K562 (cell line): ENCODE results near the gene CELA3A. TPM values are rescaled to one million over a fixed set of nuclear protein-coding genes. Genes with fewer than 3 reads are reported as not detected.
A peak's percentile ranks its signal among the peaks of the same experiment; 100 is the strongest.

Source experiments
- CEBPZ ChIP-seq: fragments of 150-350 bp; IDR thresholded peaks from 2 replicates; pipeline ENCODE4 v1.6.1; 2014; ENCODE audit warnings: low read depth, mild to moderate bottlenecking, low read length, borderline replicate concordance
- EWSR1 ChIP-seq: fragments of 450-650 bp; IDR thresholded peaks from 2 replicates; pipeline ENCODE4 v1.6.1; 2018; ENCODE audit warnings: borderline replicate concordance, mild to moderate bottlenecking, low read depth, moderate library complexity; ENCODE audit not compliant: partially characterized antibody
- GMEB1 ChIP-seq: fragments of 250-450 bp; sonication (Bioruptor Pico); IDR thresholded peaks from 2 replicates; pipeline ENCODE4 v1.4.0; 2020; ENCODE audit warnings: mild to moderate bottlenecking
- POU5F1 ChIP-seq: fragments of 150-350 bp; IDR thresholded peaks from 2 replicates; pipeline ENCODE4 v1.6.1; 2014; ENCODE audit warnings: borderline replicate concordance, low read length, low read depth, mild to moderate bottlenecking; ENCODE audit not compliant: partially characterized antibody
- PRMT5 ChIP-seq: sonication (generic); formaldehyde crosslinking; IDR thresholded peaks from 2 replicates; pipeline ENCODE4 v1.5.0; 2020; ENCODE audit warnings: missing genetic modification reagents
- TAF15 ChIP-seq: fragments of 200-400 bp; formaldehyde crosslinking; IDR thresholded peaks from 2 replicates; pipeline ENCODE4 v1.6.1; 2017; ENCODE audit warnings: mild to moderate bottlenecking, low read depth, low read length, moderate library complexity
- TRIM25 ChIP-seq: fragments of 450-650 bp; IDR thresholded peaks from 2 replicates; pipeline ENCODE4 v1.7.0; 2016; ENCODE audit warnings: borderline replicate concordance
- ZNF23 ChIP-seq: fragments of 250-450 bp; sonication (Bioruptor Pico); IDR thresholded peaks from 2 replicates; pipeline ENCODE4 v1.4.0; 2020; ENCODE audit warnings: mild to moderate bottlenecking
- ZNF408 ChIP-seq: fragments of 250-450 bp; sonication (Bioruptor Pico); IDR thresholded peaks from 2 replicates; pipeline ENCODE4 v1.4.0; 2020; ENCODE audit warnings: low read depth, mild to moderate bottlenecking, moderate library complexity
- ZNF699 ChIP-seq: fragments of 250-450 bp; sonication (Bioruptor Pico); IDR thresholded peaks from 2 replicates; pipeline ENCODE4 v1.8.0; 2021; ENCODE audit warnings: mild to moderate bottlenecking, moderate library complexity; ENCODE audit not compliant: insufficient replicate concordance
- polyA plus RNA-seq, 8 experiments: library from polyadenylated mRNA; depleted of rRNA in 4 of 8; stranded (reverse) in 5 of 8; unstranded in 3 of 8; fragments of >200 nt; fragmentation: Nextera tagmentation in 2 of 8; fragmentation: Illumina TruSeq in 1 of 8; extraction: Ambion mirVana in 2 of 8; extraction: Trizol in 1 of 8; gene quantifications; 2 replicates each; pipeline versions ENCODE4 v1.2.1 to v1.2.3, GENCODE V29; 2011 to 2014; ENCODE audit warnings: inconsistent platforms in 1 of 8, missing spikeins in 1 of 8
- total RNA-seq, 7 experiments: library from RNA; depleted of rRNA in 6 of 7; stranded (reverse); fragments of >200 nt in 6 of 7; fragmentation: Illumina TruSeq in 2 of 7; extraction: Trizol in 2 of 7; gene quantifications; 2 replicates each; pipeline versions ENCODE4 v1.2.1 to v1.2.3, GENCODE V29; 2011 to 2021; ENCODE audit warnings: low replicate concordance in 1 of 7
- TF ChIP-seq, protein P1 (sequence below): fragments of 250-450 bp; sonication (Bioruptor Pico); IDR thresholded peaks from 2 replicates; pipeline ENCODE4 v1.5.0; 2021; ENCODE audit warnings: mild to moderate bottlenecking, moderate library complexity

Gene CELA3A
- total and polyA plus RNA-seq, 9 of the 15 experiments (the other 6 are each of a cell fraction or from before 2014, with no cell fraction given) = 5.4 TPM; not detected in 8

DNA sequence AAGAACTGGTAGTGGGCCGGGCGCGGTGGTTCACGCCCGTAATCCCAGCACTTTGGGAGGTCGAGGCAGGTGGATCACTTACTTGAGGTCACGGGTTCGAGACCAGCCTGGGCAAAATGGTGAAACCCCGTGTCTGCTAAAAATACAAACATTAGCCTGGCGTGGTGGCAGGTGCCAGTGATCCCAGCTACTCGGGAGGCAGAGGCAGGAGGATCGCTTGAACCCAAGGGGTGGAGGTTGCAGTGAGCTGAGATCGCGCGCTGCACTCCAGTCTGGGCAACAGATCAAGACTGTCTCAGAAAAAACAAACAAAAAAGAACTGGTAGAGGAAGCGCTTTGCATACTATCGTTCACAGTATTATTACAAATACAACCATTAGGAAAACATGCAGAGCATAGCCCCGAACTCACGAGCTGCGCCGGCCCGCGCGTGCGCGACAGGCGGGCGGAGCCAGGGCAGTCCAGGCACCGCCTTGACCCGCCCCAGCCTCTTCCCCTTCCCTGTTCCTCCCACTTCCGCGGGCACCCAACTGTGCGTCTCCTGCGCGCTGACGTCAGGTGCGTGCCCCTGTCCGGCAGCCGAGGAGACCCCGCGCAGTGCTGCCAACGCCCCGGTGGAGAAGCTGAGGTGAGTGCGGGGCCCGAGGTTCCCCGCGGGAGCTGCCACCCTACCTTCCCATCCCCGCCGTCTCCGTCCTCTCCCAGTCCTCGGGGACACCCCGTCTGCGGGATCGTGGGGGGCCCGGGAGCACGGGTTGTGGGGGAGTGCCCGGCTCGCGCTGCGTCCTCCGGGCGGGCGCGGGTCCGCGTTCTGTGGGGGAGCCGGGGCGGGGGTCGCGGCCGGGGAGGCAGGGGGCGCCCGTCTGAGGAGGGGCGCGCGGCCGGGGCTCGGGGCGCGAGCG is 50.9 kb downstream of the CELA3A start, which contains the start of gene CDC42 (continued):
- TF ChIP-seq, protein P1, sequence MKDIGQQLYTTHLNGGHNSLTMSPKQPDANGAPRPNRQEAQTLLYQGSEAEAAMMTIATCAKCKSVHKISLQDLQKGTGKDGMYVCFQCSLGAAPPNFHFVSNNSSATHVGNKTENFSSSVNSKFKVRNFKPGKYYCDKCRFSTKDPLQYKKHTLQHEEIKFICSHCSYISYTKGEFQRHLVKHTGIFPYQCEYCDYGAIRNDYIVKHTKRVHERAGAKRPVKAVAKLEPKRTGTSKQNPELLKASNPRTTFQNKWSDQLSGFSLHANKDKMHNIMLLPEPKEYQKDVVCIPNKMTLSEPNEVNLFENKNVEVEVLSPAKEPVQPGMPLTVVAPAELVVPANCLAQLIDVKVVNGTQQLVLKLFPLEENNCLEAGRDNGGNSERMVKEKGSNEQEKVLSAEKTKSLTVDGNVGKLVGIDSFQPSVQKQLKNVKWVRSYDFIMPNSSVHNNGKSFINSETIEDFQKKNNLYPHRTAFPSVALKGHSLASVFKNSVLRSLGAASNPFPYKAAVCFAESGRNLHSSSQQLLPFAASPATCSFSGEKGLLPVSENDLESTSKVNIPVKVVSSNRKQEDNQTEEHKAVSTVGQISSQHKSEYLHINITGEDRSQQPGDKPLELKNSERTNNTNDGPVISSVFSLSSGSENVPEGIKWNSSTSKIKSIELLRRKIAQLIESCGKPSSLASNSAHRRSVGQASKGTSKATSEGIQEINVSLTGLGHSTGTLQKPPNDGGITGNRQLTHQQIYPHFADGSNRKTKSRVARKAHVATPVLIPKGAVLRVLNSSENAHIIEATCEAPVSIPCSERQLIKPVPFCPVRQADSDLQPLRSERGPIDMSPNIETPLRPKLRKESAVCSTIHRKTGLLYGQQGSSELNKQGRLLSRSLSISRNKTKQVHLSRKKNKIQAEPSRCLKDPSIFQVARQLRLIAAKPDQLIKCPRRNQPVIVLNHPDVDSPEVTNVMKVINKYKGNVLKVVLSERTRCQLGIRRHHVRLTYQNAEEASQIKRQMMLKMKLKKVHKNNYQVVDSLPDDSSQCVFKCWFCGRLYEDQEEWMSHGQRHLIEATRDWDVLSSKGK (CRISPR knock-in tag) = no peak
- TF ChIP-seq ZNF408 (CRISPR knock-in tag) (no peak), PRMT5 (CRISPR knock-in tag) (no peak), GMEB1 (CRISPR knock-in tag) (peak; percentile 100), POU5F1 (no peak), TRIM25 (no peak), CEBPZ (no peak), TAF15 (no peak), ZNF699 (CRISPR knock-in tag) (no peak), ZNF23 (no peak), EWSR1 (no peak)
